Neural progenitor cell (in vitro differentiated cells): ENCODE results near the gene TBRG4. TPM values are rescaled to one million over a fixed set of nuclear protein-coding genes. Genes with fewer than 3 reads are reported as not detected.

ENCODE experiments used
- DNase-seq: peaks from one replicate; pipeline ENCODE4 v3.0.0-alpha.2; 2016; ENCODE audit warnings: low spot score
- H2AFZ ChIP-seq: fragments of 200-600 bp; sonication (generic); replicated peaks from 2 replicates; pipeline ENCODE4 v1.6.1; 2016; ENCODE audit warnings: antibody characterized with exemption
- H3F3A ChIP-seq: fragments of 200-600 bp; sonication (generic); 2 replicates; pipeline ENCODE4 v1.6.1; 2016; ENCODE audit warnings: antibody characterized with exemption, low read depth
- H3K27ac ChIP-seq: fragments of 200-600 bp; sonication (generic); 2 replicates; pipeline ENCODE4 v1.5.1; 2016; ENCODE audit warnings: mild to moderate bottlenecking
- H3K27me3 ChIP-seq: fragments of 200-600 bp; sonication (generic); 2 replicates; pipeline ENCODE4 v1.6.1; 2016; ENCODE audit warnings: mild to moderate bottlenecking, moderate library complexity
- H3K36me3 ChIP-seq: fragments of 200-600 bp; sonication (generic); 2 replicates; pipeline ENCODE4 v1.5.1; 2016
- H3K4me1 ChIP-seq: fragments of 200-600 bp; sonication (generic); 2 replicates; pipeline ENCODE4 v1.6.1; 2016; ENCODE audit warnings: mixed run types
- H3K4me2 ChIP-seq: fragments of 200-600 bp; sonication (generic); 2 replicates; pipeline ENCODE4 v1.6.1; 2016
- H3K4me3 ChIP-seq: fragments of 200-600 bp; sonication (generic); 2 replicates; pipeline ENCODE4 v1.5.1; 2016
- H3K79me2 ChIP-seq: fragments of 200-600 bp; sonication (generic); 2 replicates; pipeline ENCODE4 v1.6.1; 2016; ENCODE audit warnings: low read depth
- H3K9ac ChIP-seq: fragments of 200-600 bp; sonication (generic); 2 replicates; pipeline ENCODE4 v1.6.1; 2016
- H3K9me3 ChIP-seq: fragments of 200-600 bp; sonication (generic); 2 replicates; pipeline ENCODE4 v1.5.1; 2016; ENCODE audit warnings: low read depth
- H4K20me1 ChIP-seq: fragments of 200-600 bp; sonication (generic); 2 replicates; pipeline ENCODE4 v1.6.1; 2016; ENCODE audit warnings: low read depth
- H3K27ac Mint-ChIP-seq: 3 replicates; pipeline ENCODE4 v1.8.0; 2021; ENCODE audit warnings: mixed read lengths
- H3K27me3 Mint-ChIP-seq: 2 replicates; pipeline ENCODE4 v1.8.0; 2022; ENCODE audit warnings: low read depth, mild to moderate bottlenecking, inconsistent platforms, moderate library complexity, mixed read lengths; ENCODE audit not compliant: insufficient read depth
- H3K36me3 Mint-ChIP-seq: 3 replicates; pipeline ENCODE4 v1.8.0; 2021; ENCODE audit warnings: mixed read lengths
- H3K4me1 Mint-ChIP-seq: 3 replicates; pipeline ENCODE4 v1.8.0; 2021; ENCODE audit warnings: mixed read lengths
- H3K4me3 Mint-ChIP-seq: 3 replicates; pipeline ENCODE4 v1.8.0; 2021; ENCODE audit warnings: mild to moderate bottlenecking, moderate library complexity, mixed read lengths
- H3K9me3 Mint-ChIP-seq: 3 replicates; pipeline ENCODE4 v1.8.0; 2020; ENCODE audit warnings: mixed read lengths
- EZH2 ChIP-seq: fragments of 200-600 bp; sonication (generic); IDR thresholded peaks from 2 replicates; pipeline ENCODE4 v1.6.1; 2017; ENCODE audit warnings: antibody characterized with exemption, mild to moderate bottlenecking, moderate library complexity
- EZH2phosphoT487 ChIP-seq: fragments of 200-600 bp; sonication (generic); IDR thresholded peaks from 2 replicates; pipeline ENCODE4 v1.6.1; 2017; ENCODE audit warnings: antibody characterized with exemption
- total RNA-seq: library from RNA; depleted of rRNA; stranded (reverse); fragments of >200 nt; gene quantifications from 2 replicates; pipeline ENCODE4 v1.2.3, GENCODE V29; 2015; ENCODE audit warnings: low replicate concordance
- TF ChIP-seq, protein P1 (sequence below): fragments of 200-600 bp; sonication (generic); IDR thresholded peaks from 2 replicates; pipeline ENCODE4 v1.5.1; 2017; ENCODE audit warnings: antibody characterized with exemption, mild to moderate bottlenecking

The TBRG4 gene
- total RNA-seq, 1 donor from 2014 or later: 32.2 TPM

DNA sequence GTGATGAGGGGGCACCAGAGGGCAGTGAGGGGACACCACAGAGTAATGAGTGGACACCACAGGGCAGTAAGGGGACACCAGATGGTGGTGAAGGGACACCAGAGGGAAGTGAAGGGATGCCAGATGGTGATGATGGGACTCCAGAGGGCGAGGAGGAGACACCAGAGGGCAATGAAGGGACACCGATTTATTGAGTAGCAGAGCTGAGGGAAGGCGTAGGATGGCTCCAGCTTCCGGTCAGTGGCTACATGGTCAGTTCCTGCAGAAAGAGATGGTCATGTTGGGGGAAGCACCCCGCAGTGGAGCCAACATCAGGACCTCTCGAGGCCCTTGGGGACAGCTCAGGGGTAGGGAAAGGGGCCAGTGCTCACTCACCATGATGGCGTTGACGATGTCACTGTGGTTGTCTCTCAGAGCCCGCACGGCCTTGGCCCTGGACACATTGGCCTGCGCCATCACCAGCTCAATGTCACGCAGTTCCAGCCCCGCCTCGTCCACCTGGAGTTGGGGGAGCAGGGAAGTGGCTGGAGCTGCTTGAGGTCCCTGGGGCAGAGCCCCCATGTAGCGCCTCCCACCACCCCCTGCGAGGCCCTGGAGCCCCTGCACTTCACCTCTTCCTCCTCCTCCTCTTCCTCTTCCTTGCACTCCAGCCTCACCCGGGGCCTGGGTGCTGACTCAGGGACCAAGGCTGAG lies 31.1 kb downstream of the TBRG4 start:
- Histone ChIP-seq H3F3A (no peaks in the 10 kb centered on the region), H3K4me1 (no peaks in the 10 kb centered on the region), H3K27me3 (no peaks in the 10 kb centered on the region), H3K4me2 (no peak overlapping the region), H4K20me1 (no peaks in the 10 kb centered on the region), H3K27ac (no peak overlapping the region), H3K36me3 (no peaks in the 10 kb centered on the region), H3K9me3 (no peaks in the 10 kb centered on the region), H3K9ac (no peak overlapping the region), H2AFZ (no peak overlapping the region), H3K4me3 (no peak overlapping the region), H3K79me2 (no peaks in the 10 kb centered on the region)
- Mint-ChIP-seq H3K36me3 (peaks cover 5% of the 10 kb centered on the region), H3K4me1 (peaks cover 8% of the 10 kb centered on the region), H3K9me3 (no peaks in the 10 kb centered on the region), H3K27ac (no peak overlapping the region), H3K4me3 (peak overlapping the region; percentile 58), H3K27me3 (peaks cover 6% of the 10 kb centered on the region)
- DNase-seq: no peak
- no peak for TF ChIP-seq EZH2phosphoT487
- TF ChIP-seq, protein P1, sequence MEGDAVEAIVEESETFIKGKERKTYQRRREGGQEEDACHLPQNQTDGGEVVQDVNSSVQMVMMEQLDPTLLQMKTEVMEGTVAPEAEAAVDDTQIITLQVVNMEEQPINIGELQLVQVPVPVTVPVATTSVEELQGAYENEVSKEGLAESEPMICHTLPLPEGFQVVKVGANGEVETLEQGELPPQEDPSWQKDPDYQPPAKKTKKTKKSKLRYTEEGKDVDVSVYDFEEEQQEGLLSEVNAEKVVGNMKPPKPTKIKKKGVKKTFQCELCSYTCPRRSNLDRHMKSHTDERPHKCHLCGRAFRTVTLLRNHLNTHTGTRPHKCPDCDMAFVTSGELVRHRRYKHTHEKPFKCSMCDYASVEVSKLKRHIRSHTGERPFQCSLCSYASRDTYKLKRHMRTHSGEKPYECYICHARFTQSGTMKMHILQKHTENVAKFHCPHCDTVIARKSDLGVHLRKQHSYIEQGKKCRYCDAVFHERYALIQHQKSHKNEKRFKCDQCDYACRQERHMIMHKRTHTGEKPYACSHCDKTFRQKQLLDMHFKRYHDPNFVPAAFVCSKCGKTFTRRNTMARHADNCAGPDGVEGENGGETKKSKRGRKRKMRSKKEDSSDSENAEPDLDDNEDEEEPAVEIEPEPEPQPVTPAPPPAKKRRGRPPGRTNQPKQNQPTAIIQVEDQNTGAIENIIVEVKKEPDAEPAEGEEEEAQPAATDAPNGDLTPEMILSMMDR: no peak
- no peak for TF ChIP-seq EZH2

DNA sequence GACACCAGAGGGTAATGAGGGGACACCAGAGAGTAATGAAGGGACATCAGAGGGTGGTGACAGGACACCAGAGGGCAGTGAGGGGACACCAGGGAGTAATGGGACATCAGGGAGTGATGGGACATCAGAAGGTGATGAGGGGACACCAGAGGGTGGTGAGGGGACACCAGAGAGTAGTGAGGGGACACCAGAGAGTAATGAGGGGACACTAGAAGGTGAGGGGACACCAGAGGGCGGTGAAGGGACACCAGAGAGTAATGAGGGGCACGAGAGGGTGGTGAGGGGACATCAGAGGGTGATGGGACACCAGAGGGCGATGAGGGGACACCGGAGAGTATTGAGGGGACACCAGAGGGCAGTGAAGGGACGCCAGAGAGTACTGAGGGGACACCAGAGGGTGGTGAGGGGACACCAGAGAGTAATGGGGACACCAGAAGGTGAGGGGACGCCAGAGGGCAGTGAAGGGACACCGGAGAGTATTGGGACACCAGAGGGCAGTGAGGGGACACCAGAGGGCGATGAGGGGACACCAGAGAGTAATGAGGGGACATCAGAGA lies 33.3 kb downstream of the TBRG4 start:
- no peaks in the 10 kb centered on the region for H3K4me1 ChIP-seq
- H4K20me1 ChIP-seq: no peaks in the 10 kb centered on the region
- H3K27ac ChIP-seq: no peak overlapping the region
- no peak overlapping the region for H2AFZ ChIP-seq
- H3K4me2 ChIP-seq: no peak overlapping the region
- H3K27me3 ChIP-seq: no peaks in the 10 kb centered on the region
- H3K27ac Mint-ChIP-seq: no peak overlapping the region
- no peak overlapping the region for H3K4me3 Mint-ChIP-seq
- peaks cover 8% of the 10 kb centered on the region for H3K36me3 Mint-ChIP-seq
- TF ChIP-seq EZH2: no peak
- TF ChIP-seq EZH2phosphoT487: no peak
- TF ChIP-seq, protein P1: no peak
- H3K4me1 Mint-ChIP-seq: no peaks in the 10 kb centered on the region
- H3K36me3 ChIP-seq: no peaks in the 10 kb centered on the region
- H3K9me3 ChIP-seq: no peaks in the 10 kb centered on the region
- no peak for DNase-seq
- no peaks in the 10 kb centered on the region for H3F3A ChIP-seq
- H3K79me2 ChIP-seq: no peaks in the 10 kb centered on the region
- H3K4me3 ChIP-seq: no peak overlapping the region
- no peaks in the 10 kb centered on the region for H3K9me3 Mint-ChIP-seq
- peaks cover 8% of the 10 kb centered on the region for H3K27me3 Mint-ChIP-seq
- H3K9ac ChIP-seq: no peak overlapping the region

DNA sequence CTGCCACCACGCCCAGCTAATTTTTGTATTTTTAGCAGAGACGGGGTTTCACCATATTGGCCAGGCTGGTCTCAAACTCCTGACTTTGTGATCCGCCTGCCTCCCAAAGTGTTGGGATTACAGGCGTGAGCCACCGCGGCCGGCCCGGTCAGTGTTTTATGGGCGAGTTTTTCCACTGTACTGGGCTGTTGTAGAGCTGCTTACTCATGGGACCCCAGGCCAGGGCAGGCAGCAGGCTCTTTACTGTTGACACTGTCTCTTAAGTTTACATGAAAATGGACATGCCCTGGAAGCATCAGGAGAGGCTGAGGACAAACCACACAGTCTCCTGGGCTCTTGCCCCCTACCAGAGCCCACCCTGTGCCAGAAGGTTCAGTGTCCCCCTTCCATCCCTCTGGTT lies 33.9 kb downstream of the TBRG4 start:
- H3F3A ChIP-seq: no peaks in the 10 kb centered on the region
- H3K9me3 Mint-ChIP-seq: no peaks in the 10 kb centered on the region
- peaks cover 8% of the 10 kb centered on the region for H3K27me3 Mint-ChIP-seq
- H3K4me3 ChIP-seq: no peak overlapping the region
- H3K27me3 ChIP-seq: no peaks in the 10 kb centered on the region
- no peak for DNase-seq
- no peaks in the 10 kb centered on the region for H3K9me3 ChIP-seq
- H3K36me3 Mint-ChIP-seq: peaks cover 8% of the 10 kb centered on the region
- no peak for TF ChIP-seq EZH2phosphoT487
- TF ChIP-seq, protein P1: no peak
- no peak for TF ChIP-seq EZH2
- H4K20me1 ChIP-seq: no peaks in the 10 kb centered on the region
- no peaks in the 10 kb centered on the region for H3K79me2 ChIP-seq
- no peak overlapping the region for H2AFZ ChIP-seq
- H3K4me1 Mint-ChIP-seq: no peaks in the 10 kb centered on the region
- H3K4me3 Mint-ChIP-seq: no peak overlapping the region
- H3K9ac ChIP-seq: no peak overlapping the region
- H3K27ac ChIP-seq: no peak overlapping the region
- H3K4me2 ChIP-seq: no peak overlapping the region
- H3K4me1 ChIP-seq: no peaks in the 10 kb centered on the region
- H3K27ac Mint-ChIP-seq: no peak overlapping the region
- no peaks in the 10 kb centered on the region for H3K36me3 ChIP-seq
